GM18507 (cell line): ENCODE results near the gene GSC.

ENCODE experiments used
- DNase-seq: peaks from one replicate; pipeline ENCODE4 v3.0.0; 2011; ENCODE audit warnings: low read depth; ENCODE audit not compliant: insufficient read length; ENCODE audit errors: extremely low spot score
- FAIRE-seq: peaks from 2 replicates; lab custom pipeline; 2011; peaks lifted over from hg19 to GRCh38; lab: Jason Lieb, UNC

The GSC gene

GRCh38 chr14:94773061-94773648, 3.2 kb upstream of the GSC start:
- no peak for FAIRE-seq
- DNase-seq = no peak

- FAIRE-seq (no peak), DNase-seq (no peak)
Observed at GRCh38 chr14:94772548-94772947, 2.6 kb upstream of the GSC start.

- DNase-seq (no peak), FAIRE-seq (no peak)
Observed at GRCh38 chr14:94771906-94772490, 2.1 kb upstream of the GSC start.

- DNase-seq = no peak
- no peak for FAIRE-seq
Observed at GRCh38 chr14:94771158-94771905, 1.4 kb upstream of the GSC start.

- FAIRE-seq (no peak), DNase-seq (no peak)
Observed at GRCh38 chr14:94770815-94771157, 873 bp upstream of the GSC start.

GRCh38 chr14:94770251-94770749, 387 bp upstream of the GSC start:
- FAIRE-seq (no peak), DNase-seq (no peak)

- FAIRE-seq (no peak), DNase-seq (no peak)
Observed at GRCh38 chr14:94768521-94769390, 1.2 kb downstream of the GSC start.

GRCh38 chr14:94768141-94768520, 1.8 kb downstream of the GSC start:
- FAIRE-seq = no peak

GRCh38 chr14:94767321-94767878, 2.5 kb downstream of the GSC start:
- FAIRE-seq = no peak
- no peak for DNase-seq

More at GRCh38 chr14:94768141-94768520, 1.8 kb downstream of the GSC start:
- no peak for DNase-seq

GRCh38 chr14:94764573-94764972, 5.3 kb downstream of the GSC start:
- FAIRE-seq = no peak

GRCh38 chr14:94762431-94762830, 7.5 kb downstream of the GSC start:
- FAIRE-seq (no peak), DNase-seq (no peak)

More at GRCh38 chr14:94764573-94764972, 5.3 kb downstream of the GSC start:
- no peak for DNase-seq

- no peak for FAIRE-seq
- DNase-seq = no peak
Observed at GRCh38 chr14:94761997-94762377, 7.9 kb downstream of the GSC start.

GRCh38 chr14:94761348-94761996, 8.4 kb downstream of the GSC start:
- no peak for FAIRE-seq
- DNase-seq = no peak

- no peak for FAIRE-seq
- DNase-seq = no peak
Observed at GRCh38 chr14:94756310-94756882, 13.5 kb downstream of the GSC start.

GRCh38 chr14:94754391-94754942, 15.4 kb downstream of the GSC start:
- FAIRE-seq (no peak), DNase-seq (no peak)

- DNase-seq = no peak
Observed at GRCh38 chr14:94752591-94753436, 17.1 kb downstream of the GSC start.

GRCh38 chr14:94751956-94752355, 18.0 kb downstream of the GSC start:
- FAIRE-seq = no peak
- DNase-seq = no peak

More at GRCh38 chr14:94752591-94753436, 17.1 kb downstream of the GSC start:
- FAIRE-seq = no peak

- DNase-seq = no peak
Observed at GRCh38 chr14:94751321-94751720, 18.6 kb downstream of the GSC start.

More at GRCh38 chr14:94751321-94751720, 18.6 kb downstream of the GSC start:
- FAIRE-seq = no peak
